ENCODE data around the gene PTPRM.

The PTPRM gene

GRCh38 chr18:8351161-8351560 is 784.0 kb downstream of the PTPRM start:
- DNase-seq: no peak

GRCh38 chr18:8354304-8354703 is 787.2 kb downstream of the PTPRM start:
- DNase-seq: no peak

GRCh38 chr18:8356001-8356400 is 788.9 kb downstream of the PTPRM start:
- no peak for DNase-seq

GRCh38 chr18:8357320-8357719 is 790.2 kb downstream of the PTPRM start:
- no peak for DNase-seq

- no peak for DNase-seq
Observed at GRCh38 chr18:8358033-8358765, 791.1 kb downstream of the PTPRM start.

GRCh38 chr18:8359076-8359475 is 792.0 kb downstream of the PTPRM start:
- no peak for DNase-seq

GRCh38 chr18:8359481-8359880 is 792.4 kb downstream of the PTPRM start:
- DNase-seq: no peak

GRCh38 chr18:8361941-8362471 is 794.9 kb downstream of the PTPRM start:
- DNase-seq: no peak

- no peak for DNase-seq
Observed at GRCh38 chr18:8362863-8363262, 795.7 kb downstream of the PTPRM start.

- DNase-seq: no peak
Observed at GRCh38 chr18:8364385-8364784, 797.3 kb downstream of the PTPRM start.

- no peak for DNase-seq
Observed at GRCh38 chr18:8365006-8365405, 797.9 kb downstream of the PTPRM start.

GRCh38 chr18:8365528-8365927 is 798.4 kb downstream of the PTPRM start:
- no peak for DNase-seq

GRCh38 chr18:8366070-8366469 is 799.0 kb downstream of the PTPRM start:
- DNase-seq: no peak

- DNase-seq: no peak
Observed at GRCh38 chr18:8366656-8367055, 799.5 kb downstream of the PTPRM start.

GRCh38 chr18:8367217-8367988 is 800.3 kb downstream of the PTPRM start:
- DNase-seq: no peak

- no peak for DNase-seq
Observed at GRCh38 chr18:8368512-8369217, 801.5 kb downstream of the PTPRM start.

- DNase-seq: no peak
Observed at GRCh38 chr18:8373486-8373885, 806.4 kb downstream of the PTPRM start.

- DNase-seq: no peak
Observed at GRCh38 chr18:8374676-8375075, 807.6 kb downstream of the PTPRM start.

GRCh38 chr18:8375249-8375648 is 808.1 kb downstream of the PTPRM start:
- no peak for DNase-seq

GRCh38 chr18:8376113-8376512 is 809.0 kb downstream of the PTPRM start:
- no peak for DNase-seq

- DNase-seq: no peak
Observed at GRCh38 chr18:8379187-8379941, 812.2 kb downstream of the PTPRM start.

- no peak for DNase-seq
Observed at GRCh38 chr18:8380006-8380405, 812.9 kb downstream of the PTPRM start.

- DNase-seq: no peak
Observed at GRCh38 chr18:8380926-8381325, 813.8 kb downstream of the PTPRM start.
